ENCODE measurements around the gene NPR2.

The NPR2 gene

GRCh38 chr9:35791297-35791921, at the start of gene NPR2:
Gene NPR2 (plus strand): TSS chr9:35791591. CDS start chr9:35792409, 818 bp downstream.
- peak within 1 kb of the TSS; percentile 61 for H3K4me3 ChIP-seq (ENCODE audit: low read length)
- no peaks in the 10 kb centered on the region for H3K9me3 ChIP-seq (ENCODE audit: control insufficient read depth, low read depth, low read length)
- peak within 1 kb of the TSS; percentile 26 for H3K9ac ChIP-seq (ENCODE audit: low read length)
- H3K27ac ChIP-seq (ENCODE audit: low read length): no peak within 1 kb of the TSS
- peaks cover 12% of the 10 kb centered on the region for H3K4me1 ChIP-seq (ENCODE audit: control insufficient read depth, low read depth, low read length)
- peaks cover 7% of the 10 kb centered on the region for H3K27me3 ChIP-seq (ENCODE audit: control insufficient read depth, insufficient read depth, low read length)
- no peaks in the 10 kb centered on the region for H3K36me3 ChIP-seq (ENCODE audit: control insufficient read depth, low read depth, low read length)

GRCh38 chr9:35741740-35742139, 49.7 kb upstream of the NPR2 start:
- Histone ChIP-seq H3K4me1 (ENCODE audit: control insufficient read depth, low read depth, low read length) (no peaks in the 10 kb centered on the region), H3K27ac (ENCODE audit: low read length) (no peak overlapping the region), H3K27me3 (ENCODE audit: control insufficient read depth, insufficient read depth, low read length) (no peaks in the 10 kb centered on the region), H3K9ac (ENCODE audit: low read length) (no peak overlapping the region), H3K4me3 (ENCODE audit: low read length) (no peak overlapping the region), H3K36me3 (ENCODE audit: control insufficient read depth, low read depth, low read length) (peaks cover 76% of the 10 kb centered on the region), H3K9me3 (ENCODE audit: control insufficient read depth, low read depth, low read length) (no peaks in the 10 kb centered on the region)

GRCh38 chr9:35743452-35743851, 47.9 kb upstream of the NPR2 start:
- no peak overlapping the region for H3K9ac ChIP-seq (ENCODE audit: low read length)
- no peaks in the 10 kb centered on the region for H3K27me3 ChIP-seq (ENCODE audit: control insufficient read depth, insufficient read depth, low read length)
- no peak overlapping the region for H3K27ac ChIP-seq (ENCODE audit: low read length)
- H3K9me3 ChIP-seq (ENCODE audit: control insufficient read depth, low read depth, low read length): no peaks in the 10 kb centered on the region
- H3K36me3 ChIP-seq (ENCODE audit: control insufficient read depth, low read depth, low read length): peaks cover 59% of the 10 kb centered on the region
- H3K4me3 ChIP-seq (ENCODE audit: low read length): no peak overlapping the region
- H3K4me1 ChIP-seq (ENCODE audit: control insufficient read depth, low read depth, low read length): no peaks in the 10 kb centered on the region

- Histone ChIP-seq H3K4me1 (ENCODE audit: control insufficient read depth, low read depth, low read length) (no peaks in the 10 kb centered on the region), H3K4me3 (ENCODE audit: low read length) (no peak overlapping the region), H3K27ac (ENCODE audit: low read length) (no peak overlapping the region), H3K9ac (ENCODE audit: low read length) (no peak overlapping the region), H3K36me3 (ENCODE audit: control insufficient read depth, low read depth, low read length) (peaks cover 54% of the 10 kb centered on the region), H3K27me3 (ENCODE audit: control insufficient read depth, insufficient read depth, low read length) (no peaks in the 10 kb centered on the region), H3K9me3 (ENCODE audit: control insufficient read depth, low read depth, low read length) (no peaks in the 10 kb centered on the region)
Measured at GRCh38 chr9:35743880-35744518, 47.4 kb upstream of the NPR2 start.

GRCh38 chr9:35745569-35745968, 45.8 kb upstream of the NPR2 start:
- peaks cover 39% of the 10 kb centered on the region for H3K36me3 ChIP-seq (ENCODE audit: control insufficient read depth, low read depth, low read length)
- H3K27me3 ChIP-seq (ENCODE audit: control insufficient read depth, insufficient read depth, low read length): no peaks in the 10 kb centered on the region
- H3K4me3 ChIP-seq (ENCODE audit: low read length): no peak overlapping the region
- no peak overlapping the region for H3K27ac ChIP-seq (ENCODE audit: low read length)
- H3K9ac ChIP-seq (ENCODE audit: low read length): no peak overlapping the region
- H3K9me3 ChIP-seq (ENCODE audit: control insufficient read depth, low read depth, low read length): no peaks in the 10 kb centered on the region
- peaks cover 4% of the 10 kb centered on the region for H3K4me1 ChIP-seq (ENCODE audit: control insufficient read depth, low read depth, low read length)

- H3K9ac ChIP-seq (ENCODE audit: low read length): no peak overlapping the region
- H3K27ac ChIP-seq (ENCODE audit: low read length): no peak overlapping the region
- H3K9me3 ChIP-seq (ENCODE audit: control insufficient read depth, low read depth, low read length): no peaks in the 10 kb centered on the region
- peak overlapping the region; percentile 86 for H3K4me3 ChIP-seq (ENCODE audit: low read length)
- peaks cover 4% of the 10 kb centered on the region for H3K4me1 ChIP-seq (ENCODE audit: control insufficient read depth, low read depth, low read length)
- H3K36me3 ChIP-seq (ENCODE audit: control insufficient read depth, low read depth, low read length): peaks cover 42% of the 10 kb centered on the region
- no peaks in the 10 kb centered on the region for H3K27me3 ChIP-seq (ENCODE audit: control insufficient read depth, insufficient read depth, low read length)
Measured at GRCh38 chr9:35746583-35746982, 44.8 kb upstream of the NPR2 start.

GRCh38 chr9:35748242-35748857, 43.0 kb upstream of the NPR2 start:
- Histone ChIP-seq H3K9ac (ENCODE audit: low read length) (peak overlapping the region; percentile 56), H3K27me3 (ENCODE audit: control insufficient read depth, insufficient read depth, low read length) (no peaks in the 10 kb centered on the region), H3K4me1 (ENCODE audit: control insufficient read depth, low read depth, low read length) (peaks cover 4% of the 10 kb centered on the region), H3K4me3 (ENCODE audit: low read length) (peak overlapping the region; percentile 86), H3K9me3 (ENCODE audit: control insufficient read depth, low read depth, low read length) (no peaks in the 10 kb centered on the region), H3K36me3 (ENCODE audit: control insufficient read depth, low read depth, low read length) (peaks cover 39% of the 10 kb centered on the region), H3K27ac (ENCODE audit: low read length) (no peak overlapping the region)

- H3K36me3 ChIP-seq (ENCODE audit: control insufficient read depth, low read depth, low read length): peaks cover 37% of the 10 kb centered on the region
- H3K9me3 ChIP-seq (ENCODE audit: control insufficient read depth, low read depth, low read length): no peaks in the 10 kb centered on the region
- H3K27ac ChIP-seq (ENCODE audit: low read length): no peak within 1 kb of the TSS
- H3K4me3 ChIP-seq (ENCODE audit: low read length): peak within 1 kb of the TSS; percentile 86
- H3K9ac ChIP-seq (ENCODE audit: low read length): peak within 1 kb of the TSS; percentile 56
- H3K4me1 ChIP-seq (ENCODE audit: control insufficient read depth, low read depth, low read length): peaks cover 4% of the 10 kb centered on the region
- no peaks in the 10 kb centered on the region for H3K27me3 ChIP-seq (ENCODE audit: control insufficient read depth, insufficient read depth, low read length)
Measured at GRCh38 chr9:35748858-35749514, 42.4 kb upstream of the NPR2 start, which contains the start of the genes GBA2 and RGP1. Gene GBA2 (minus strand): TSS chr9:35749228. CDS start chr9:35748704, 524 bp downstream. Gene RGP1 (plus strand): TSS chr9:35749287. CDS start chr9:35749756, 469 bp downstream.

GRCh38 chr9:35749515-35750255, 41.7 kb upstream of the NPR2 start:
- Histone ChIP-seq H3K36me3 (ENCODE audit: control insufficient read depth, low read depth, low read length) (peaks cover 32% of the 10 kb centered on the region), H3K27me3 (ENCODE audit: control insufficient read depth, insufficient read depth, low read length) (no peaks in the 10 kb centered on the region), H3K9ac (ENCODE audit: low read length) (peak overlapping the region; percentile 35), H3K4me3 (ENCODE audit: low read length) (peak overlapping the region; percentile 86), H3K27ac (ENCODE audit: low read length) (no peak overlapping the region), H3K9me3 (ENCODE audit: control insufficient read depth, low read depth, low read length) (no peaks in the 10 kb centered on the region), H3K4me1 (ENCODE audit: control insufficient read depth, low read depth, low read length) (peaks cover 4% of the 10 kb centered on the region)

GRCh38 chr9:35750256-35750531, 41.2 kb upstream of the NPR2 start:
- Histone ChIP-seq H3K4me1 (ENCODE audit: control insufficient read depth, low read depth, low read length) (peaks cover 4% of the 10 kb centered on the region), H3K4me3 (ENCODE audit: low read length) (peak overlapping the region; percentile 86), H3K9ac (ENCODE audit: low read length) (no peak overlapping the region), H3K36me3 (ENCODE audit: control insufficient read depth, low read depth, low read length) (peaks cover 31% of the 10 kb centered on the region), H3K27ac (ENCODE audit: low read length) (no peak overlapping the region), H3K9me3 (ENCODE audit: control insufficient read depth, low read depth, low read length) (no peaks in the 10 kb centered on the region), H3K27me3 (ENCODE audit: control insufficient read depth, insufficient read depth, low read length) (no peaks in the 10 kb centered on the region)

- no peaks in the 10 kb centered on the region for H3K27me3 ChIP-seq (ENCODE audit: control insufficient read depth, insufficient read depth, low read length)
- H3K4me3 ChIP-seq (ENCODE audit: low read length): no peak overlapping the region
- no peak overlapping the region for H3K27ac ChIP-seq (ENCODE audit: low read length)
- H3K9me3 ChIP-seq (ENCODE audit: control insufficient read depth, low read depth, low read length): no peaks in the 10 kb centered on the region
- no peak overlapping the region for H3K9ac ChIP-seq (ENCODE audit: low read length)
- peaks cover 10% of the 10 kb centered on the region for H3K4me1 ChIP-seq (ENCODE audit: control insufficient read depth, low read depth, low read length)
- H3K36me3 ChIP-seq (ENCODE audit: control insufficient read depth, low read depth, low read length): peaks cover 31% of the 10 kb centered on the region
Measured at GRCh38 chr9:35753466-35753865, 37.9 kb upstream of the NPR2 start.

Data from iPS-18a (cell line).